Esophagus squamous epithelium (tissue), 5 donors: ENCODE measurements around the gene CNDP2. TPM values are rescaled to one million over a fixed set of nuclear protein-coding genes. Genes with fewer than 3 reads are reported as not detected.
A peak's percentile ranks its signal among the peaks of the same experiment; 100 is the strongest.

Experiments used
- DNase-seq: peaks from one replicate; lab custom pipeline; 2025; lab: John Stamatoyannopoulos, UW
- H3K27ac ChIP-seq, 4 donors: fragments of 200-600 bp; sonication (generic); one replicate each; pipeline ENCODE4 v1.5.1; 2016 to 2019; ENCODE audit warnings: mild to moderate bottlenecking in 1 of 4
- H3K27me3 ChIP-seq, 4 donors: fragments of 200-600 bp; sonication (generic); 1 replicate in 3 of 4; 2 replicates in 1 of 4; pipeline versions ENCODE4 v1.5.1 to v1.6.0; 2017 to 2021; ENCODE audit warnings: antibody characterized with exemption in 1 of 4
- H3K36me3 ChIP-seq, 3 donors: fragments of 200-600 bp; sonication (generic); one replicate each; pipeline ENCODE4 v1.5.1; 2016 to 2019
- H3K4me1 ChIP-seq, 3 donors: fragments of 200-600 bp; sonication (generic); one replicate each; pipeline ENCODE4 v1.5.1; 2017 to 2019
- H3K4me3 ChIP-seq, 4 donors: fragments of 200-600 bp; sonication (generic); 1 replicate in 3 of 4; 2 replicates in 1 of 4; pipeline ENCODE4 v1.5.1; 2016 to 2019; ENCODE audit warnings: mild to moderate bottlenecking in 2 of 4, moderate library complexity in 1 of 4
- H3K9me3 ChIP-seq, 3 donors: fragments of 200-600 bp; sonication (generic); one replicate each; pipeline ENCODE4 v1.5.1; 2016 to 2019
- CTCF ChIP-seq, 6 experiments: fragments of 450-650 bp in 4 of 6; fragments of 200-600 bp in 2 of 6; sonication (generic) in 2 of 6; IDR thresholded peaks; one replicate each; pipeline ENCODE4 v1.5.1; 2016 to 2019; ENCODE audit warnings: antibody characterized with exemption in 6 of 6, mild to moderate bottlenecking in 4 of 6, moderate library complexity in 4 of 6
- POLR2A ChIP-seq, 4 donors: fragments of 450-650 bp; IDR thresholded peaks; one replicate each; pipeline ENCODE4 v1.6.1; 2017; ENCODE audit warnings: antibody characterized with exemption in 4 of 4, mild to moderate bottlenecking in 4 of 4, moderate library complexity in 3 of 4
- WGBS, 2 donors: methylation state at CpG; one replicate each; pipeline ENCODE4 v1.1.5; 2018; 5-methylcytosine and 5-hydroxymethylcytosine counted together
- intact Hi-C: fragments of 100-400 bp; cut with DNase I; formaldehyde crosslinking; loops from one replicate; pipeline ENCODE4 v1.15.0; 2022
- total RNA-seq, 4 donors: library from RNA; depleted of rRNA; stranded (reverse); fragments of >200 nt; gene quantifications; one replicate each; pipeline ENCODE4 v1.1.0, GENCODE V29; 2016
- donor health status: DM: yes; HTN: yes; CAD: no.

Gene CNDP2
- total RNA-seq, 4 donors from 2014 or later, result 66.6 to 136 (median 87.9) TPM

GRCh38 chr18:74486119-74486849 is 9.9 kb upstream of the CNDP2 start:
- TF ChIP-seq POLR2A (IDR thresholded peaks at IDR 0.05) (no peak), CTCF (IDR thresholded peaks at IDR 0.05) (no peak)
- 82 to 87% methylated on average over 6 to 12 of the region's 15 CpGs for WGBS, 2 donors

GRCh38 chr18:74488354-74488753 is 7.8 kb upstream of the CNDP2 start:
- Histone ChIP-seq H3K4me1 (no peaks in the 10 kb centered on the region), H3K27me3 (peaks cover 0 to 13% (median 0%) of the 10 kb centered on the region in 4 donors), H3K36me3 (no peaks in the 10 kb centered on the region), H3K27ac (no peak overlapping the region), H3K9me3 (no peaks in the 10 kb centered on the region), H3K4me3 (no peak overlapping the region)
- DNase-seq, result no peak
- TF ChIP-seq POLR2A (IDR thresholded peaks at IDR 0.05) (no peak), CTCF (IDR thresholded peaks at IDR 0.05) (no peak)
- intact Hi-C loops, result no loop called here
- 92 to 99% methylated on average over 8 of the region's 8 CpGs for WGBS, 2 donors

More at GRCh38 chr18:74486119-74486849, 9.9 kb upstream of the CNDP2 start:
- intact Hi-C loops, result no loop called here
- H3K4me1 ChIP-seq, result no peaks in the 10 kb centered on the region
- no peaks in the 10 kb centered on the region for H3K9me3 ChIP-seq
- H3K27ac ChIP-seq, result peak overlapping the region in 1 of 4 donors; percentile 7
- H3K4me3 ChIP-seq, result no peak overlapping the region
- H3K27me3 ChIP-seq, result peaks cover 0 to 13% (median 0%) of the 10 kb centered on the region in 4 donors
- no peak for DNase-seq
- no peaks in the 10 kb centered on the region for H3K36me3 ChIP-seq

- no peak for DNase-seq
- Histone ChIP-seq H3K9me3 (no peaks in the 10 kb centered on the region), H3K4me1 (no peaks in the 10 kb centered on the region), H3K27me3 (peaks cover 0 to 13% (median 0%) of the 10 kb centered on the region in 4 donors), H3K4me3 (no peak overlapping the region), H3K36me3 (no peaks in the 10 kb centered on the region), H3K27ac (no peak overlapping the region)
- no peak for TF ChIP-seq POLR2A (IDR thresholded peaks at IDR 0.05)
- no peak for TF ChIP-seq CTCF (IDR thresholded peaks at IDR 0.05)
- WGBS, 2 donors, result 84 to 87% methylated on average over 8 of the region's 8 CpGs
- intact Hi-C loops, result no loop called here
Measured at GRCh38 chr18:74488864-74489263, 7.3 kb upstream of the CNDP2 start.

- 45 to 47% methylated on average over 7 of the region's 7 CpGs for WGBS, 2 donors
- no peak for DNase-seq
- Histone ChIP-seq H3K27ac (no peak overlapping the region), H3K36me3 (no peaks in the 10 kb centered on the region), H3K4me3 (no peak overlapping the region), H3K9me3 (no peaks in the 10 kb centered on the region), H3K4me1 (no peaks in the 10 kb centered on the region), H3K27me3 (peaks cover 0 to 13% (median 0%) of the 10 kb centered on the region in 4 donors)
- intact Hi-C loops, result loop anchor here (5.0 kb wide), 1 partner anchor 137 kb away; no protein-coding TSS in a partner anchor
- TF ChIP-seq CTCF (IDR thresholded peaks at IDR 0.05), result no peak
Measured at GRCh38 chr18:74489676-74490075, 6.5 kb upstream of the CNDP2 start.

GRCh38 chr18:74492259-74492658 is 3.9 kb upstream of the CNDP2 start:
- Histone ChIP-seq H3K9me3 (no peaks in the 10 kb centered on the region), H3K27ac (no peak overlapping the region), H3K4me3 (no peak overlapping the region), H3K4me1 (peaks cover 5 to 14% (median 8%) of the 10 kb centered on the region in 3 donors), H3K36me3 (no peaks in the 10 kb centered on the region), H3K27me3 (peaks cover 0 to 9% (median 0%) of the 10 kb centered on the region in 4 donors)
- 68 to 77% methylated on average over 3 of the region's 3 CpGs for WGBS, 2 donors
- no peak for DNase-seq
- TF ChIP-seq CTCF (IDR thresholded peaks at IDR 0.05) (no peak), POLR2A (IDR thresholded peaks at IDR 0.05) (no peak)
- intact Hi-C loops, result loop anchor here (5.0 kb wide), 1 partner anchor 140 kb away; no protein-coding TSS in a partner anchor
